RWPE2 (cell line): ENCODE results near the gene AK1.

ENCODE experiments used
- ATAC-seq: fragments of 200-7000 bp; cut with Tn5 transposase; 3 replicates; pipeline ENCODE4 v1.9.1; 2021; ENCODE audit warnings: low read depth
- DNase-seq: peaks from one replicate; pipeline ENCODE4 v3.0.0-alpha.2; 2020; ENCODE audit warnings: low spot score
- H3K27ac ChIP-seq: fragments of 450-650 bp; 2 replicates; pipeline ENCODE4 v1.5.1; 2017; ENCODE audit warnings: mild to moderate bottlenecking; ENCODE audit not compliant: poor library complexity, severe bottlenecking
- H3K27me3 ChIP-seq: fragments of 250-450 bp; sonication (Bioruptor Pico); 2 replicates; pipeline ENCODE4 v1.5.1; 2021; ENCODE audit warnings: mild to moderate bottlenecking, moderate library complexity; ENCODE audit not compliant: insufficient read depth, poor library complexity, severe bottlenecking
- H3K36me3 ChIP-seq: fragments of 250-450 bp; sonication (Bioruptor Pico); 2 replicates; pipeline ENCODE4 v1.5.1; 2020; ENCODE audit warnings: low read depth, mild to moderate bottlenecking, moderate library complexity
- H3K4me1 ChIP-seq: fragments of 250-450 bp; sonication (Bioruptor Pico); 2 replicates; pipeline ENCODE4 v1.5.1; 2021; ENCODE audit warnings: mild to moderate bottlenecking, moderate library complexity; ENCODE audit not compliant: insufficient read depth, poor library complexity, severe bottlenecking
- H3K4me3 ChIP-seq: fragments of 250-450 bp; sonication (Bioruptor Pico); 2 replicates; pipeline ENCODE4 v1.5.1; 2021; ENCODE audit warnings: mild to moderate bottlenecking, moderate library complexity; ENCODE audit not compliant: severe bottlenecking
- H3K9me3 ChIP-seq: fragments of 250-450 bp; sonication (Bioruptor Pico); 2 replicates; pipeline ENCODE4 v1.5.1; 2021; ENCODE audit warnings: mild to moderate bottlenecking, moderate library complexity; ENCODE audit not compliant: severe bottlenecking
- TF ChIP-seq, protein P1 (sequence below): fragments of 450-650 bp; IDR thresholded peaks from one replicate; pipeline ENCODE4 v1.5.1; 2017; ENCODE audit warnings: mild to moderate bottlenecking, moderate library complexity; ENCODE audit not compliant: poor library complexity, severe bottlenecking

AK1 gene

DNA sequence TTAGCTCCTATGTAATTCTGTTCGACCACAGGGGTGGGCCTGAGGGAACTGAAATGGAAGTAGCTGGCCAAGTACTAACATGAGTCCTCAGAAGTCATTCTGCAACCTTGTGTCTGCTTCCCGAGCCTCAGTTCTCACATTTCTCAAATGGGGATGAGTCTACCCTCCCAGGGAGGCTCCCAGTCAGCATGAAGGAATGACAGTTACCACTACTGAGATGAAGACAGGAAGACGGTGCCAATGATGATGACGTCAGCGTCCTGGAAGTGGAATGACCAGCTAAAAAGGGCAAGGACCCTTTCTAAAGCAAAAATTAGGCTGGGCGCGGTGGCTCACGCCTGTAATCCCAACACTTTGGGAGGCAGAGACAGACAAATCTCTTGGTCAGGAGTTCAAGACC, 46.3 kb upstream of the AK1 start:
- Histone ChIP-seq H3K9me3 (no peaks in the 10 kb centered on the region), H3K27me3 (no peaks in the 10 kb centered on the region), H3K27ac (peak overlapping the region; percentile 59), H3K4me1 (peaks cover 27% of the 10 kb centered on the region), H3K4me3 (no peak overlapping the region), H3K36me3 (no peaks in the 10 kb centered on the region)
- TF ChIP-seq, protein P1, sequence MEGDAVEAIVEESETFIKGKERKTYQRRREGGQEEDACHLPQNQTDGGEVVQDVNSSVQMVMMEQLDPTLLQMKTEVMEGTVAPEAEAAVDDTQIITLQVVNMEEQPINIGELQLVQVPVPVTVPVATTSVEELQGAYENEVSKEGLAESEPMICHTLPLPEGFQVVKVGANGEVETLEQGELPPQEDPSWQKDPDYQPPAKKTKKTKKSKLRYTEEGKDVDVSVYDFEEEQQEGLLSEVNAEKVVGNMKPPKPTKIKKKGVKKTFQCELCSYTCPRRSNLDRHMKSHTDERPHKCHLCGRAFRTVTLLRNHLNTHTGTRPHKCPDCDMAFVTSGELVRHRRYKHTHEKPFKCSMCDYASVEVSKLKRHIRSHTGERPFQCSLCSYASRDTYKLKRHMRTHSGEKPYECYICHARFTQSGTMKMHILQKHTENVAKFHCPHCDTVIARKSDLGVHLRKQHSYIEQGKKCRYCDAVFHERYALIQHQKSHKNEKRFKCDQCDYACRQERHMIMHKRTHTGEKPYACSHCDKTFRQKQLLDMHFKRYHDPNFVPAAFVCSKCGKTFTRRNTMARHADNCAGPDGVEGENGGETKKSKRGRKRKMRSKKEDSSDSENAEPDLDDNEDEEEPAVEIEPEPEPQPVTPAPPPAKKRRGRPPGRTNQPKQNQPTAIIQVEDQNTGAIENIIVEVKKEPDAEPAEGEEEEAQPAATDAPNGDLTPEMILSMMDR, result no peak
- DNase-seq (no peak), ATAC-seq (peak; percentile 37)

DNA sequence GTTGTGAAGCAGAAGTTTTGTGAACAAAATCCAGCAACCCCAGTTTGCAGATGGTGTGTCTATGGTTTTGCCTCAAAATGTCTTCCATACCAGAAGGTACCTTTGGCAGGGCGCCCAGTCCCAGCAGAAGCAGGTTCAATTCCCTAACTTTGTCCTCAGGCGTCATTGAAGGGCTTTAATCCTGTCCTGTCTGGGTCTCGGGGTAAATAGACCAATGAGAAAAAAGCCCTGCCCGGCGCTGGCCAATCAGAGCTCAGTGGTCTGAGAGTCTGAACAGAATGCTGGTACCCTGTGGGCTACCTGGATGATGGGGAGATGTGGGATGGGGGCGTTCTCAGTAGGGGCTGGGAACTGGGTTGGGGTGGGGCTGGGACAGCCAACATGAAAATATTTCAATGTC, 45.6 kb upstream of the AK1 start:
- Histone ChIP-seq H3K4me1 (peaks cover 34% of the 10 kb centered on the region), H3K4me3 (no peak overlapping the region), H3K27me3 (no peaks in the 10 kb centered on the region), H3K27ac (peak overlapping the region; percentile 59), H3K9me3 (no peaks in the 10 kb centered on the region), H3K36me3 (no peaks in the 10 kb centered on the region)
- DNase-seq (no peak), ATAC-seq (no peak)
- TF ChIP-seq, protein P1, result no peak

DNA sequence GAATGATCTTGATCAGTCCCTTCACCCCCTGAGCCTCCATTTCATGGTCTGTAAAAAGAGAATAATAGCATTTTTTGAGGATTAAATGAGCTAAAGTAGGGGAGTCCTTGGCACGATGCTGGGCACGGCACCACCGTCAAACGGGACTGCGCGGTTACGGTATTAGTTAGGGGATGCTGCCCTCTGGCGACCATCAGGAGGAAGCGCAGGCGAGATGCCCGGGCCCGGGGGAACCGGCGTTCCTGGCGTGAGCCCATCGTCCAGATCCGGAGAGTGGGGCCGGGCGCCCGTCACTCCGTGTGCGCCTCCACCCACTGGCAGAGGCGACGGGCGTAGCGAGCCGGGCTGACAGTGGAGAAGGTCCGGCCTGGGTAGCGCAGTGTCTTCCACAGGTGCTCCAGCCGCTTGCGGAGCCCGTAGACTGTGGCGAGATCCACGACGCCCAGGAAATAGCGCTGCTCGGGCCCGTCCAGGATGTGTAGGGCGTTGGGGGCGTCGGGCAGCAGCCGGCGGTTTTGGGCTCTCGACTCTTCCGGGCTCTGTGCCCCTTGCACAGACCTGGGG, 44.2 kb upstream of the AK1 start:
- H3K36me3 ChIP-seq, result no peaks in the 10 kb centered on the region
- DNase-seq (no peak), ATAC-seq (no peak)
- H3K27me3 ChIP-seq, result no peaks in the 10 kb centered on the region
- TF ChIP-seq, protein P1, result peak; percentile 88
- H3K9me3 ChIP-seq, result no peaks in the 10 kb centered on the region
- H3K27ac ChIP-seq, result no peak overlapping the region
- H3K4me3 ChIP-seq, result no peak overlapping the region
- H3K4me1 ChIP-seq, result peaks cover 39% of the 10 kb centered on the region

GRCh38 chr9:127920794-127921193, 43.3 kb upstream of the AK1 start:
- Histone ChIP-seq H3K36me3 (no peaks in the 10 kb centered on the region), H3K4me1 (peaks cover 40% of the 10 kb centered on the region), H3K27me3 (no peaks in the 10 kb centered on the region), H3K4me3 (no peak overlapping the region), H3K9me3 (no peaks in the 10 kb centered on the region), H3K27ac (no peak overlapping the region)
- TF ChIP-seq, protein P1, result no peak
- ATAC-seq (no peak), DNase-seq (no peak)

DNA sequence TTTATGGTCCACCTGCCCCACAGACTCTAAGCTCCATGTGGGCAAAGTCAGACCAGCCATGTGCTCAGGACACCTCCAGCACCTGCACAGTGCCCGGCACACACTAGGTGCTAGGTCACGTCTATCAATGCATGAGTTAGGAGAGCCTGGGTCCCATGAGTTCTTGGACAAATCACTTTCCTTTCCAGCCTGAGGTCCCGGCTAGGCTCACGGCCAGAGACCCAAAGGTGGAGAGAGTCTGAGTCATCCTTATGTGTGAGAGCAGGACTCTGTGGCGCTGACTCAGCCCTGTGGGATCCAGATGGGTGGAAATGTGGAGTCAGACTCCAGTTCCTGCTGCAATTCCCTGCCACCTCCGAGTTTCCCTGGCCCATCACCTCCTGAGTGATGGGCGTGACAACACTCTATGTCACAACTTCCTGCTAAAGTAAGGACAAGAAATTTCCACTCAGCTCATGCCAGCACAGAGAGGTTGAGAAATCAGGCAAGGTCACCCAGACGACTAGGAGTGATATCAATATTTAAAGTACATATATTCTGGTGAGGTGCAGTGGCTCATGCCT, 41.9 kb upstream of the AK1 start:
- peaks cover 40% of the 10 kb centered on the region for H3K4me1 ChIP-seq
- H3K36me3 ChIP-seq, result peaks cover 4% of the 10 kb centered on the region; the same call in 1 of the 2 replicates
- H3K4me3 ChIP-seq, result no peak overlapping the region
- H3K9me3 ChIP-seq, result no peaks in the 10 kb centered on the region
- peak; percentile 98 for DNase-seq
- H3K27me3 ChIP-seq, result no peaks in the 10 kb centered on the region
- H3K27ac ChIP-seq, result peak overlapping the region; percentile 73
- TF ChIP-seq, protein P1, result no peak
- ATAC-seq, result peak; percentile 83
